Mucosa of descending colon (tissue), 3 donors: ENCODE results near the gene MOB3B. TPM values are rescaled to one million over a fixed set of nuclear protein-coding genes. Genes with fewer than 3 reads are reported as not detected.

Experiments used
- ATAC-seq: fragments of 200-7000 bp; cut with Tn5 transposase; one replicate; pipeline ENCODE4 v1.9.1; 2020; ENCODE audit warnings: mild to moderate bottlenecking, moderate library complexity
- DNase-seq, 3 donors: peaks; one replicate each; pipeline ENCODE4 v3.0.0-alpha.2; 2020
- H3K36me3 ChIP-seq: fragments of 200-600 bp; one replicate; pipeline ENCODE4 v1.8.0; 2021; ENCODE audit warnings: low read depth, mild to moderate bottlenecking
- H3K4me1 ChIP-seq: fragments of 200-600 bp; one replicate; pipeline ENCODE4 v1.8.0; 2021; ENCODE audit warnings: low read depth, mild to moderate bottlenecking
- H3K4me3 ChIP-seq: fragments of 200-600 bp; one replicate; pipeline ENCODE4 v1.8.0; 2021; ENCODE audit warnings: mild to moderate bottlenecking
- H3K9me3 ChIP-seq: fragments of 200-600 bp; one replicate; pipeline ENCODE4 v1.8.0; 2021; ENCODE audit warnings: mild to moderate bottlenecking
- intact Hi-C, 2 donors: fragments of 100-400 bp; cut with DNase I in 1 of 2; cut with micrococcal nuclease in 1 of 2; formaldehyde crosslinking; loops; one replicate each; pipeline versions ENCODE4 v1.11.0 to v1.11.1; 2022; cut with DNase I, micrococcal nuclease
- total RNA-seq, 3 donors: library from RNA; stranded (reverse); fragmentation: NEBNext Ultra II Directional in 2 of 3; extraction: Animal tissue kit (Norgen Biotek cat#: 25700) in 2 of 3; gene quantifications; one replicate each; pipeline versions ENCODE4 v1.2.1 to v1.2.4, GENCODE V29; 2021 to 2023
- TF ChIP-seq, protein P1 (sequence below): fragments of 200-600 bp; IDR thresholded peaks from one replicate; pipeline ENCODE4 v1.8.0; 2022; ENCODE audit warnings: antibody characterized with exemption, mild to moderate bottlenecking
- donor health status: DM: no; HTN: no; CAD: no; lungs with moderate emphysema.
- donor health status: DM: no; HTN: no; CAD: no.
- donor health status: DM: no; HTN: yes; CAD: no.

Gene MOB3B
- total RNA-seq, 3 donors from 2014 or later, result 34.6 to 57.5 (median 41.7) TPM

DNA sequence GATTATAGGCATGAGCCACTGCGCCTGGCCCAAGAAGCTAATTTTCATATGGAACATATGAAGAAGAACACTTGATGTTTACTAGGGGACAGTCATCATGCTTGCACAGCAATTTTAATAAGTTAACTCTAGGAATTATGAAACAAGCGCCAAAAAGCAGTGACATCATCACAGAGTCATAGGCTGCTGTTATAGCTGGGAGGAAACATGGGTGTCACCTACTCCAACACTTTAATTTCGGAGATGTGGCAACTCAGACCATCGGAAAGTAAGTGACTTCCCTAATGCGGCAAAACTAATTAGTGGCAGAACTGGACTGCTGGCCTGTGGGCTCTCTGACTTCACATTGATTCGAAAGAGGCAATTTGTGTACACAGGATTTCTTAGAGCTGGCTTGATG, 194.5 kb downstream of the MOB3B start:
- intact Hi-C loops, result loop anchor here (5.0 to 10.0 kb wide), 2 partner anchors 42 to 60 kb away; no protein-coding TSS in a partner anchor
- TF ChIP-seq, protein P1, sequence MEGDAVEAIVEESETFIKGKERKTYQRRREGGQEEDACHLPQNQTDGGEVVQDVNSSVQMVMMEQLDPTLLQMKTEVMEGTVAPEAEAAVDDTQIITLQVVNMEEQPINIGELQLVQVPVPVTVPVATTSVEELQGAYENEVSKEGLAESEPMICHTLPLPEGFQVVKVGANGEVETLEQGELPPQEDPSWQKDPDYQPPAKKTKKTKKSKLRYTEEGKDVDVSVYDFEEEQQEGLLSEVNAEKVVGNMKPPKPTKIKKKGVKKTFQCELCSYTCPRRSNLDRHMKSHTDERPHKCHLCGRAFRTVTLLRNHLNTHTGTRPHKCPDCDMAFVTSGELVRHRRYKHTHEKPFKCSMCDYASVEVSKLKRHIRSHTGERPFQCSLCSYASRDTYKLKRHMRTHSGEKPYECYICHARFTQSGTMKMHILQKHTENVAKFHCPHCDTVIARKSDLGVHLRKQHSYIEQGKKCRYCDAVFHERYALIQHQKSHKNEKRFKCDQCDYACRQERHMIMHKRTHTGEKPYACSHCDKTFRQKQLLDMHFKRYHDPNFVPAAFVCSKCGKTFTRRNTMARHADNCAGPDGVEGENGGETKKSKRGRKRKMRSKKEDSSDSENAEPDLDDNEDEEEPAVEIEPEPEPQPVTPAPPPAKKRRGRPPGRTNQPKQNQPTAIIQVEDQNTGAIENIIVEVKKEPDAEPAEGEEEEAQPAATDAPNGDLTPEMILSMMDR, result no peak
- Histone ChIP-seq H3K36me3 (no peaks in the 10 kb centered on the region), H3K9me3 (no peaks in the 10 kb centered on the region), H3K4me1 (peaks cover 20% of the 10 kb centered on the region), H3K4me3 (no peak overlapping the region)
- DNase-seq, result no peak
- no peak for ATAC-seq

DNA sequence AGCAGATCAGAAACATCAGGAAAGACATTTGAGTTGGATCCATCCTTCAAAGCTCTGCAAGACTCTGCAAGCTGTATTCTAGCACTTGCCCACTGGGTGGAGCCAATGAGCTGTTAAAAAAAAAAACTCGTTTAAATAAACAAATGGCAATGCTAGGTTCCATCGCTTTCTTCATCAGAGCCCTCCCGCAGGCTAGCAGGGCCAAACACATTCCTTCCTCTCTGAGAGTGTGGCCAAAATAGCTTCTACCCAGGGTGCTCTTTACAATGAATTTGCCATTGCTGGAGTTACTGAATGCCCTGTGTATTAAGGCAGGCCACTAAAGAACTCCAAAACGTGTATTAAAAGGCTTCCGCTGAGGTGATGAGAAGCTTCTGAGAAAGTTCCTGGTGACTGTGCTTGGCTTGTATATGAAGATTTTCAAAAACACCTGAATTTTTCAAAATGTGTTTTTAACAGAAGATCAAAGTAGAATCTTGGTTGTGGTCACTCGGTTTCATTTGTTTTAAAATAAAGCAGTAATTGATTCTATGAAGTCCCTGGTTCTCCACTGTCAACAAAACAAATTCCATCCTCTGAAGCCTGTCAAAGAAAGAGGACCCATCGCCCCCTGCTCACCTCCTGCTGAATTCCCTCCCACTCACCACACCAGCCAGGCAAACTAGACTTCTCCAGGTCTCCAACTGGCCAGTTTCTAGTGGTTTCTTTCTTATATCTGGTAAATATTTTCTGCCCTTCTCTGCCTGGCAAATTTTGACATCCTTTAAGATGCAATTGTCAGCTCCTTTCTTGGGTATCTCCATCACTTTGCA, 196.2 kb downstream of the MOB3B start:
- DNase-seq, result peak in 2 of 3 donors; percentile 44 to 66
- no peaks in the 10 kb centered on the region for H3K9me3 ChIP-seq
- H3K36me3 ChIP-seq, result no peaks in the 10 kb centered on the region
- ATAC-seq, result peak; percentile 81
- peaks cover 13% of the 10 kb centered on the region for H3K4me1 ChIP-seq
- intact Hi-C loops, result loop anchor here (5.0 to 10.0 kb wide), 3 partner anchors 61 to 214 kb away; no protein-coding TSS in a partner anchor
- TF ChIP-seq, protein P1, result peak; percentile 85
- no peak overlapping the region for H3K4me3 ChIP-seq

DNA sequence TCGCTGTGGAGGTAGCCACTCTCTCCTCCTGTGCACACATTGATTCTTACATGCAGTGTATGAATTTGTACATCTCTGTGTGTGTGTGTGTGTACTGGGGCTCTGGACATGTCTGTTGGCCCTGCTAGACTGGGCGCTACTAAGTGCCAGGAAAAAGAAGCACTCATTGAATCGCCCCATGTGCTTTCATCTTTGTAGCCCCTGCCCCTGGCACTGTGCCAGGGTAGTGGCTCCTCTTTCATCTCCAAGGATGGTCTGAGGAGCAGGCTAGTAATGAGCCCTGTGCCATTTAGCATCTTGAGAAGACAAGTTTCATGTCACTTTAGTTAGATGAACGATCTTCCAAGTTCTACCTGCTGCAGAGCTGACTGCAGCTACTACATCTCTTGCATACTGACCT, 198.2 kb downstream of the MOB3B start:
- TF ChIP-seq, protein P1, result no peak
- no peaks in the 10 kb centered on the region for H3K9me3 ChIP-seq
- intact Hi-C loops, result loop anchor here (5.0 to 10.0 kb wide), 3 partner anchors 63 to 216 kb away; no protein-coding TSS in a partner anchor
- DNase-seq, result no peak
- no peaks in the 10 kb centered on the region for H3K4me1 ChIP-seq
- no peak for ATAC-seq
- no peak overlapping the region for H3K4me3 ChIP-seq
- H3K36me3 ChIP-seq, result no peaks in the 10 kb centered on the region

DNA sequence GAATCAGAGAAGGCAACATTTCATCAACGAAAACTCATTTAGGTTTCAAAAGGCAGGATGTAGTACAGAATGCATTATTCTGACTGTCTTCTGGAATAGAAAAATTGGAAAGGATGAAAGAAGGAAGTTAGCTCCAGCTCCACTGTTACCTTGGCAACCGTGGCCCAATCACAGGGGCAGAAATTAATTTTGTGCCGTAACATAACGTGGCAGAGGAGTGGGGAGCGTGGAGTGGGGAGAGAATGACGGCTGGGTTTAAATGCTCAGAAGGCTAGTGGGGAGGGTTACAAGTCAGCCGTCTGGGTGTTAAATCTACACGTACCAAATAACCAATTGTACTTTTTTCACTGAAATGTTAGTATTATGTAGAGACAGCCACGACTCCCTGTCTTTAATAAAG, 200.3 kb downstream of the MOB3B start:
- DNase-seq (no peak), ATAC-seq (no peak)
- Histone ChIP-seq H3K4me3 (no peak overlapping the region), H3K4me1 (no peaks in the 10 kb centered on the region), H3K36me3 (no peaks in the 10 kb centered on the region), H3K9me3 (no peaks in the 10 kb centered on the region)
- intact Hi-C loops, result no loop called here
- TF ChIP-seq, protein P1, result no peak

DNA sequence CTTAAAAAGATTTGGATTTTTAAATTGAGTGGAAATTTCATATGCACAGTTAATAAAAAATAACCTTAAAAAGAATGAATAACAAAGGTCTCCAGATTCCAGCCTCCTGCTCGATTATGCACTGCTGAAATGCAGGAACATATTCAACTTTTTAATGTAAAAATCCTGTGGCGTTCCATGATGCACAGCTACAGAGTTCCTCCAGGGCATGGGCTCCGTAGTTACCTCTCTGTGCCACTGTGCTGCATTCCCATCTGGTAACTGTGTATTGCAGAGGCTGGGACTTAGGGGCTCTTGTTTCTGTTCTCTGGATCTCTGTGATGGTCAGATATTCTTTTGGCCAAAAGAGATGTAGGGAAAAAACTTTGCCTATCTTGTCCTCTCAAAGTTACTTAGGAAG, 201.1 kb downstream of the MOB3B start:
- no peak for ATAC-seq
- no peak for DNase-seq

More for the DNA sequence above, 201.1 kb downstream of the MOB3B start:
- TF ChIP-seq, protein P1, result no peak
- H3K9me3 ChIP-seq, result no peaks in the 10 kb centered on the region
- intact Hi-C loops, result no loop called here
- no peaks in the 10 kb centered on the region for H3K36me3 ChIP-seq
- no peak overlapping the region for H3K4me3 ChIP-seq
- no peaks in the 10 kb centered on the region for H3K4me1 ChIP-seq
